Parathyroid adenoma (tissue), 2 donors: Measurements from ENCODE around the gene ST6GAL1.

ENCODE experiments used
- H2AFZ ChIP-seq: fragments of 300-600 bp; sonication (generic); one replicate; pipeline ENCODE4 v1.7.0; 2017; ENCODE audit warnings: antibody characterized with exemption, mild to moderate bottlenecking
- H3K27ac ChIP-seq: fragments of 300-600 bp; sonication (generic); one replicate; pipeline ENCODE4 v1.7.0; 2017
- H3K27me3 ChIP-seq: fragments of 300-600 bp; sonication (generic); one replicate; pipeline ENCODE4 v1.7.0; 2017; ENCODE audit warnings: low read length; ENCODE audit not compliant: control insufficient read depth, insufficient read depth
- H3K36me3 ChIP-seq: fragments of 300-600 bp; sonication (generic); one replicate; pipeline ENCODE4 v1.7.0; 2017; ENCODE audit warnings: low read length; ENCODE audit not compliant: control insufficient read depth, insufficient read depth
- H3K4me1 ChIP-seq: fragments of 300-600 bp; sonication (generic); one replicate; pipeline ENCODE4 v1.7.0; 2017; ENCODE audit warnings: control low read depth
- H3K4me2 ChIP-seq: fragments of 300-600 bp; sonication (generic); one replicate; pipeline ENCODE4 v1.7.0; 2017; ENCODE audit warnings: low read length
- H3K4me3 ChIP-seq: fragments of 300-600 bp; sonication (generic); one replicate; pipeline ENCODE4 v1.7.0; 2017; ENCODE audit warnings: low read depth, low read length
- H3K79me2 ChIP-seq: fragments of 300-600 bp; sonication (generic); one replicate; pipeline ENCODE4 v1.7.0; 2017; ENCODE audit warnings: control low read depth
- H3K9ac ChIP-seq: fragments of 300-600 bp; sonication (generic); one replicate; pipeline ENCODE4 v1.7.0; 2017; ENCODE audit warnings: mild to moderate bottlenecking
- H3K9me3 ChIP-seq: fragments of 300-600 bp; sonication (generic); one replicate; pipeline ENCODE4 v1.7.0; 2017; ENCODE audit warnings: low read length; ENCODE audit not compliant: control insufficient read depth
- TF ChIP-seq, protein P1 (sequence below): fragments of 300-600 bp; sonication (generic); IDR thresholded peaks from one replicate; pipeline ENCODE4 v1.7.0; 2017; ENCODE audit warnings: antibody characterized with exemption, mild to moderate bottlenecking
- donor health status: primary hyperparathyroidism.

The ST6GAL1 gene

GRCh38 chr3:186986406-186986805 is 56.1 kb downstream of the ST6GAL1 start:
- no peaks in the 10 kb centered on the region for H3K36me3 ChIP-seq
- no peak overlapping the region for H3K4me2 ChIP-seq
- no peak overlapping the region for H3K9ac ChIP-seq
- no peaks in the 10 kb centered on the region for H3K9me3 ChIP-seq
- H3K4me1 ChIP-seq, result peaks cover 5% of the 10 kb centered on the region
- TF ChIP-seq, protein P1, sequence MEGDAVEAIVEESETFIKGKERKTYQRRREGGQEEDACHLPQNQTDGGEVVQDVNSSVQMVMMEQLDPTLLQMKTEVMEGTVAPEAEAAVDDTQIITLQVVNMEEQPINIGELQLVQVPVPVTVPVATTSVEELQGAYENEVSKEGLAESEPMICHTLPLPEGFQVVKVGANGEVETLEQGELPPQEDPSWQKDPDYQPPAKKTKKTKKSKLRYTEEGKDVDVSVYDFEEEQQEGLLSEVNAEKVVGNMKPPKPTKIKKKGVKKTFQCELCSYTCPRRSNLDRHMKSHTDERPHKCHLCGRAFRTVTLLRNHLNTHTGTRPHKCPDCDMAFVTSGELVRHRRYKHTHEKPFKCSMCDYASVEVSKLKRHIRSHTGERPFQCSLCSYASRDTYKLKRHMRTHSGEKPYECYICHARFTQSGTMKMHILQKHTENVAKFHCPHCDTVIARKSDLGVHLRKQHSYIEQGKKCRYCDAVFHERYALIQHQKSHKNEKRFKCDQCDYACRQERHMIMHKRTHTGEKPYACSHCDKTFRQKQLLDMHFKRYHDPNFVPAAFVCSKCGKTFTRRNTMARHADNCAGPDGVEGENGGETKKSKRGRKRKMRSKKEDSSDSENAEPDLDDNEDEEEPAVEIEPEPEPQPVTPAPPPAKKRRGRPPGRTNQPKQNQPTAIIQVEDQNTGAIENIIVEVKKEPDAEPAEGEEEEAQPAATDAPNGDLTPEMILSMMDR, result no peak
- H2AFZ ChIP-seq, result no peak overlapping the region
- H3K27me3 ChIP-seq, result no peaks in the 10 kb centered on the region
- no peak overlapping the region for H3K27ac ChIP-seq
- H3K79me2 ChIP-seq, result peaks cover 3% of the 10 kb centered on the region
- no peak overlapping the region for H3K4me3 ChIP-seq

DNA sequence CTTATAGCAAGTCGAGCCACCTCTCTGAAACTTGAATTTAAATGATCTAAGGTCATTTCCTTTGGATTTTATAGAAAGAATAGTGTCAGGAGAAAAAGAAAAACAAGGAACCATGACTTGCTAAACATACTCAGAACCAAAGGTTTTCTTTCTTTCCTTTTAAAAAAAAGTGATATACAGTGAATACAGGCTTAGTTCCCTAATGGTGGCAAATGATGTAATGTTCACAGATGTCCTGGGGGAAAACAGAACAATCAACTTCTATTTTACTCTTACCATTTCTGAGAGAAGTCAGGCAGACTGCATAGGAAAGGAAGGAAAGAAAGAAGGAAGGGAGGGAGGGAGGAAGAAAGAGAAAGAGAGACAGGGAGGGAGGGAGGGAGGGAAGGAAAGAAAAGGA is 56.5 kb downstream of the ST6GAL1 start:
- no peaks in the 10 kb centered on the region for H3K27me3 ChIP-seq
- peaks cover 5% of the 10 kb centered on the region for H3K4me1 ChIP-seq
- no peak overlapping the region for H3K27ac ChIP-seq
- H3K79me2 ChIP-seq, result peaks cover 3% of the 10 kb centered on the region
- no peak overlapping the region for H3K9ac ChIP-seq
- TF ChIP-seq, protein P1, result no peak
- H2AFZ ChIP-seq, result no peak overlapping the region
- no peak overlapping the region for H3K4me3 ChIP-seq
- no peaks in the 10 kb centered on the region for H3K36me3 ChIP-seq
- H3K9me3 ChIP-seq, result no peaks in the 10 kb centered on the region
- H3K4me2 ChIP-seq, result no peak overlapping the region

DNA sequence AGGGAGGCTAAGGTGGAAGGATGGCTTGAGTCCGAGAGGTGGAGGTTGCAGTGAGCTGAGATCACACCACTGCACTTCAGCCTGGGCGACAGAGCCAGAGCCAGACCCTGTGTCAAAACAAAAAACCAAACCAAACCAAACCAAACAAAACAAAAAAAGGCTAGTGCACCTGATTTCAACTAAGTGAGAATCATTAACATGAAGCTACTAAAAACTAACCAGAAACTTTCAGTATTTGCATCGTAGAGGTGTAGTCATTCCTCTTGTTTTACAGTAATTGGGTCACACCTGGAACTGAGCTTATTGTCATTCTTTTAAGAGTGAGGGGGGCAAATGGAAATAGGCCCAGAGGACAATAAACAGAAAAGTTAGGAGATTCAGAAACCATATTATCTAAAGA is 58.5 kb downstream of the ST6GAL1 start:
- Histone ChIP-seq H3K36me3 (no peaks in the 10 kb centered on the region), H3K4me2 (no peak overlapping the region), H3K4me1 (peaks cover 6% of the 10 kb centered on the region), H3K27me3 (no peaks in the 10 kb centered on the region), H3K79me2 (no peaks in the 10 kb centered on the region), H3K9ac (no peak overlapping the region), H3K27ac (no peak overlapping the region), H3K4me3 (no peak overlapping the region), H2AFZ (no peak overlapping the region), H3K9me3 (no peaks in the 10 kb centered on the region)
- TF ChIP-seq, protein P1, result no peak

GRCh38 chr3:186989429-186989828 is 59.1 kb downstream of the ST6GAL1 start:
- Histone ChIP-seq H3K9ac (no peak overlapping the region), H3K79me2 (no peaks in the 10 kb centered on the region), H3K4me2 (no peak overlapping the region), H2AFZ (no peak overlapping the region), H3K4me1 (peaks cover 7% of the 10 kb centered on the region), H3K36me3 (no peaks in the 10 kb centered on the region), H3K27ac (no peak overlapping the region), H3K9me3 (no peaks in the 10 kb centered on the region), H3K4me3 (no peak overlapping the region), H3K27me3 (no peaks in the 10 kb centered on the region)
- TF ChIP-seq, protein P1, result no peak

DNA sequence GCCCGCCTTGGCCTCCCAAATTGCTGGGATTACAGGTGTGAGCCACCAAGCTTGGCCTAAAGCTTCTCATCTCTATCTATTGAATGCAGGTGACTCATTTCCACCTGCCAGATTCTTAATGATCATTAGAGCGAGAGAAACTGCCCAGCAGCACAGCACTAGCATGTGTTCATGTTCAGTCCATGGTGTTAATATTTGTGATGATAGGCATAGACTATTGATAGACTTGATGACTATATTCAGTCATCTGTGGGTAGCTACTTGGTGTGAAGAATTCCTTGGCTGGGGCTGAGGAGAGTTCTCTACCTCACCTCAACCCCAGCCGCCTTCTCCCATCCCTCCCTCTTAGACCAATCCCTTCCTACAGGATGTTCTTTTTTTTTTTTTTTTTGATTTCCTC is 60.0 kb downstream of the ST6GAL1 start:
- H3K4me3 ChIP-seq, result no peak overlapping the region
- no peak overlapping the region for H3K27ac ChIP-seq
- TF ChIP-seq, protein P1, result no peak
- no peak overlapping the region for H3K4me2 ChIP-seq
- no peaks in the 10 kb centered on the region for H3K36me3 ChIP-seq
- no peaks in the 10 kb centered on the region for H3K27me3 ChIP-seq
- H3K9ac ChIP-seq, result no peak overlapping the region
- peaks cover 7% of the 10 kb centered on the region for H3K4me1 ChIP-seq
- H3K9me3 ChIP-seq, result no peaks in the 10 kb centered on the region
- H2AFZ ChIP-seq, result no peak overlapping the region
- H3K79me2 ChIP-seq, result no peaks in the 10 kb centered on the region
